GM12878 (cell line): ENCODE data around the gene BANP. TPM values are rescaled to one million over a fixed set of nuclear protein-coding genes. Genes with fewer than 3 reads are reported as not detected.
A peak's percentile ranks its signal among the peaks of the same experiment; 100 is the strongest.
"Not testable (repeated sequence)": the region's sequence is repeated elsewhere in the genome, so short reads cannot be mapped to it uniquely, and the experiment has no call there.

Experiments used
- ATAC-seq: fragments of 200-7000 bp; cut with Tn5 transposase; 3 replicates; pipeline ENCODE4 v1.9.1; 2020; ENCODE audit warnings: mild to moderate bottlenecking, moderate library complexity
- BruUV-seq: library from RNA; stranded (reverse); fragments of 400-500 nt; replicated peaks from 2 replicates; lab custom pipeline; 2021; lab: Mats Ljungman, UMichigan
- CTCF ChIA-PET: fragments of 300-600 bp; sonication (Branson Sonifier 250); formaldehyde crosslinking; extraction: SDS; loops from one replicate; lab custom pipeline; 2021; ENCODE audit warnings: inconsistent platforms; lab: Yijun Ruan, JAX
- POLR2A ChIA-PET: fragments of 350-600 bp; formaldehyde crosslinking; extraction: SDS; loops from one replicate; lab custom pipeline; 2021; ENCODE audit warnings: inconsistent platforms; lab: Charles Lee
- RAD21 ChIA-PET: fragments of 300-600 bp; sonication (Branson Sonifier 250); formaldehyde crosslinking; loops from one replicate; lab custom pipeline; 2023; ENCODE audit warnings: antibody characterized with exemption; ENCODE audit not compliant: unreplicated experiment; lab: Charles Lee
- SMC1A ChIA-PET: fragments of 300-600 bp; sonication (Branson Sonifier 250); formaldehyde crosslinking; loops from one replicate; lab custom pipeline; 2023; ENCODE audit not compliant: unreplicated experiment, uncharacterized antibody; lab: Charles Lee
- DNase-seq: peaks from one replicate; pipeline ENCODE4 v3.0.0-alpha.2; 2011; ENCODE audit warnings: low read depth, low spot score
- FAIRE-seq: peaks from 3 replicates; lab custom pipeline; 2011; peaks lifted over from hg19 to GRCh38; lab: Jason Lieb, UNC
- H2AFZ ChIP-seq: 2 replicates; pipeline ENCODE4 v1.6.0; 2011; ENCODE audit warnings: low read depth, low read length, control low read depth; ENCODE audit not compliant: control insufficient read depth
- H3K27ac ChIP-seq: 2 replicates; pipeline ENCODE4 v1.5.1; 2011; ENCODE audit warnings: control low read depth; ENCODE audit not compliant: control insufficient read depth, insufficient read depth
- H3K27me3 ChIP-seq, 2 experiments: replicated peaks in 1 of 2; 2 replicates each; pipeline versions ENCODE4 v1.6.0 to v1.6.1; 2011; ENCODE audit warnings: low read length in 1 of 2; ENCODE audit not compliant: control insufficient read depth in 2 of 2, insufficient read depth in 2 of 2
- H3K36me3 ChIP-seq, 2 experiments: 2 replicates each; pipeline ENCODE4 v1.5.1; 2011; ENCODE audit warnings: low read length in 1 of 2; ENCODE audit not compliant: control insufficient read depth in 2 of 2, insufficient read depth in 2 of 2
- H3K4me1 ChIP-seq: 2 replicates; pipeline ENCODE4 v1.6.1; 2011; ENCODE audit warnings: mild to moderate bottlenecking, low read length, moderate library complexity, mixed read lengths; ENCODE audit not compliant: control insufficient read depth, insufficient read depth
- H3K4me2 ChIP-seq: 2 replicates; pipeline ENCODE4 v1.6.0; 2011; ENCODE audit warnings: control low read depth; ENCODE audit not compliant: control insufficient read depth, insufficient read depth
- H3K4me3 ChIP-seq: fragments of 200-600 bp; sonication (generic); 2 replicates; pipeline ENCODE4 v1.5.1; 2016
- H3K79me2 ChIP-seq: 2 replicates; pipeline ENCODE4 v1.6.0; 2011; ENCODE audit warnings: low read length; ENCODE audit not compliant: control insufficient read depth, insufficient read depth
- H3K9ac ChIP-seq: 2 replicates; pipeline ENCODE4 v1.8.0; 2011; ENCODE audit warnings: low read length, control low read depth, mixed read lengths; ENCODE audit not compliant: control insufficient read depth, insufficient read depth
- H3K9me3 ChIP-seq: replicated peaks from 3 replicates; pipeline ENCODE4 v1.5.1; 2011; ENCODE audit warnings: mild to moderate bottlenecking, low read length; ENCODE audit not compliant: control insufficient read depth, insufficient read depth
- H4K20me1 ChIP-seq: 2 replicates; pipeline ENCODE4 v1.6.0; 2011; ENCODE audit not compliant: control insufficient read depth, insufficient read depth
- JUNB ChIP-seq: IDR thresholded peaks from 2 replicates; pipeline ENCODE4 v1.6.1; 2016; ENCODE audit warnings: antibody characterized with exemption, mild to moderate bottlenecking
- KDM1A ChIP-seq: fragments of 200-600 bp; sonication (generic); IDR thresholded peaks from 2 replicates; pipeline ENCODE4 v1.6.1; 2016; ENCODE audit warnings: borderline replicate concordance
- REST ChIP-seq: IDR thresholded peaks from 2 replicates; pipeline ENCODE4 v1.6.1; 2012; ENCODE audit warnings: mild to moderate bottlenecking, low read depth, low read length
- ZBTB40 ChIP-seq: fragments of 450-650 bp; IDR thresholded peaks from 2 replicates; pipeline ENCODE4 v1.6.1; 2016; ENCODE audit warnings: mild to moderate bottlenecking, moderate library complexity, borderline replicate concordance
- ZNF274 ChIP-seq: IDR thresholded peaks from one replicate; pipeline ENCODE4 v1.8.0; 2011; ENCODE audit not compliant: insufficient read length, insufficient read depth
- WGBS: methylation state at CpG from one replicate; pipeline ENCODE4 v1.1.6; 2016; ENCODE audit warnings: low lambda C conversion rate; ENCODE audit not compliant: insufficient replicate concordance, insufficient coverage; ENCODE audit errors: missing lambda C conversion rate; 5-methylcytosine and 5-hydroxymethylcytosine counted together
- in situ Hi-C: fragments of 300-500 bp; cut with MboI; formaldehyde crosslinking; loops from 9 replicates; pipeline ENCODE4 v1.14.3; 2018; ENCODE audit warnings: mixed read lengths
- intact Hi-C: fragments of 100-400 bp; cut with micrococcal nuclease; formaldehyde crosslinking; loops from one replicate; pipeline ENCODE4 v1.14.2; 2022; ENCODE audit not compliant: unreplicated experiment
- polyA plus RNA-seq, 11 experiments: library from polyadenylated mRNA; depleted of rRNA in 4 of 11; unstranded in 6 of 11; stranded (reverse) in 5 of 11; fragments of >200 nt; fragmentation: Nextera tagmentation in 4 of 11; fragmentation: Illumina TruSeq in 1 of 11; extraction: Ambion mirVana in 4 of 11; extraction: Trizol in 1 of 11; gene quantifications; 1 replicate in 1 of 11; 2 replicates in 10 of 11; pipeline versions ENCODE4 v1.2.1 to v1.2.3, GENCODE V29; 2011 to 2016; ENCODE audit warnings: inconsistent platforms in 2 of 11, missing spikeins in 2 of 11, low read depth in 1 of 11
- total RNA-seq, 4 experiments: library from RNA; depleted of rRNA in 3 of 4; stranded (reverse); fragments of >200 nt in 3 of 4; fragmentation: Illumina TruSeq in 1 of 4; extraction: Trizol in 1 of 4; gene quantifications; 2 replicates each; pipeline versions ENCODE4 v1.2.1 to v1.2.3, GENCODE V29; 2013 to 2021

The BANP gene
- total and polyA plus RNA-seq, 10 of the 15 experiments (the other 5 are each of a cell fraction or from before 2014, with no cell fraction given): 3.9 to 21.9 (median 12.2) TPM

- H3K79me2 ChIP-seq, BruUV-seq, H2AFZ ChIP-seq, H3K9me3 ChIP-seq, H3K27ac ChIP-seq, RAD21 ChIA-PET, H3K4me1 ChIP-seq, H3K4me2 ChIP-seq, H3K27me3 ChIP-seq, H3K9ac ChIP-seq, H3K4me3 ChIP-seq, ATAC-seq, DNase-seq, CTCF ChIA-PET, H4K20me1 ChIP-seq, in situ Hi-C loops, POLR2A ChIA-PET, SMC1A ChIA-PET, intact Hi-C loops, H3K36me3 ChIP-seq: not testable (repeated sequence)
- peak; percentile 84 for FAIRE-seq
- WGBS: 96% methylated on average over 26 of the region's 26 CpGs
Observed at GRCh38 chr16:88021041-88021970, 70.1 kb downstream of the BANP start.

GRCh38 chr16:88022076-88023042, 71.1 kb downstream of the BANP start:
- Histone ChIP-seq H3K9me3 (no peaks in the 10 kb centered on the region), H3K4me1 (no peaks in the 10 kb centered on the region), H3K9ac (no peak overlapping the region), H3K79me2 (no peaks in the 10 kb centered on the region), H4K20me1 (no peaks in the 10 kb centered on the region), H3K36me3 (peaks cover 0 to 4% of the 10 kb centered on the region in 2 experiments; a peak in 3 of 4 replicates), H3K4me3 (no peak overlapping the region), H2AFZ (no peak overlapping the region), H3K4me2 (no peak overlapping the region), H3K27me3 (no peaks in the 10 kb centered on the region), H3K27ac (no peak overlapping the region)
- ChIA-PET RAD21 (no interaction called here), CTCF (no interaction called here), POLR2A (no interaction called here), SMC1A (no interaction called here)
- intact Hi-C loops: no loop called here
- in situ Hi-C loops: no loop called here
- no TSS peak for BruUV-seq
- FAIRE-seq (no peak), ATAC-seq (no peak), DNase-seq (no peak)
- WGBS: 98% methylated on average over 22 of the region's 23 CpGs
- TF ChIP-seq KDM1A: no peak
- TF ChIP-seq REST: no peak
- TF ChIP-seq ZBTB40: no peak
- TF ChIP-seq ZNF274: no peak
- no peak for TF ChIP-seq JUNB
